NCI-H510A (cell line): ENCODE measurements around the gene MED31.
"Not testable (repeated sequence)": the region's sequence is repeated elsewhere in the genome, so short reads cannot be mapped to it uniquely, and the experiment has no call there.

Source experiments
- DNase-seq: peaks from one replicate; lab custom pipeline; 2025; lab: John Stamatoyannopoulos, UW

The MED31 gene

GRCh38 chr17:6651354-6651918 lies at the start of gene MED31, which contains the start of gene C17orf100:
Gene MED31 (minus strand): TSS chr17:6651605. CDS start chr17:6651528, 77 bp downstream.
Gene C17orf100 (plus strand): TSS chr17:6651762. CDS start chr17:6651914, 152 bp downstream.
- peak; percentile 91 for DNase-seq

- no peak for DNase-seq
Observed at GRCh38 chr17:6700948-6701307, 49.5 kb upstream of the MED31 start.

DNA sequence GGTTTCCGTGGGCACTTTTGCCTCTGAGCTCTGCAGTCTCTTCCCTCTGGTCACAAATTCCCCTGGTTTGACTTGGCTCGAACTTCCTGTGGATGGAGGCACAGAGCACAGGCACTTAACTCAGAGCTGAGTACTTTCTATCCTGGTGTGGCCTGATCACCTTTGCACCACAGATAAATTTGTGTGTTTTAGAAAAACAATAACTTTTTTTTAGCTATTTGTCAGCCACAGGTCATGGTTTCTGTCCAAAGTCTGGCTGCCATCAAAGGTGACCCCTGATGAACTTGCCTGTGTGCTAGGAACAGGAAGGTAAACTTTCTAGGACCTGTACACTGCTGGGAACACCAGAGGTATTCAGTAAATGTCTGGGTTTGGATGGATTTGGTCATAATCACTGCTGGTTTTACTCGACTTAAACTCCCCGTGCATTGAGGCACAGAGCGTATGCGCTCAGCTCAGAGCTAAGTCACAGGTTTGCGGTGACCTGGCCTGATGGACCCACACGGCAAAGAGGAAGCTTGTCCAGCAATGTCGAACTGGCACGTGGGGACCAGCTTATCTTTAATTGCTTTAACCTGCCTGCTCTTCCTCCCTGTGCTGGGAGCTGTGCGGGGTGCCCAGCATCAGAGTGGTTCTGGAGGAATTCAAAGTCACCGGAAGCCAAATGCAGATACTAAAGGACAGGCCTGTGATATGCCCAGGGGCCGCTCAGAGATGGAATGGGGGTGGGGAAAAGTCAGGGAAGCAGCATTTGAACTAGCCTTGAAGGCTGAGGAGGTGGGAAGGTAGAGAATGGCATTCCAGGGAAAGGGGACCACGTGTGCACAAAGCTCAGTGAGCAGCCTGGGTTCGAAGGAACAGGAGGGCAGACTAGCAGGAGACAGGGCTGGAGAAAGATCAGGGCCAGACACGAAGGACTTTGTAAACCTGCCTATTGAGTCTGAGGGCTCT lies 48.9 kb upstream of the MED31 start:
- DNase-seq, result no peak

GRCh38 chr17:6698004-6698403 lies 46.6 kb upstream of the MED31 start:
- no peak for DNase-seq

- DNase-seq, result no peak
Observed at GRCh38 chr17:6696906-6697305, 45.5 kb upstream of the MED31 start.

- DNase-seq, result no peak
Observed at GRCh38 chr17:6695565-6695964, 44.2 kb upstream of the MED31 start.

- DNase-seq, result no peak
Observed at GRCh38 chr17:6695051-6695450, 43.6 kb upstream of the MED31 start.

- DNase-seq, result not testable (repeated sequence)
Observed at GRCh38 chr17:6691958-6692357, 40.6 kb upstream of the MED31 start.

- DNase-seq, result no peak
Observed at GRCh38 chr17:6691546-6691945, 40.1 kb upstream of the MED31 start.

DNA sequence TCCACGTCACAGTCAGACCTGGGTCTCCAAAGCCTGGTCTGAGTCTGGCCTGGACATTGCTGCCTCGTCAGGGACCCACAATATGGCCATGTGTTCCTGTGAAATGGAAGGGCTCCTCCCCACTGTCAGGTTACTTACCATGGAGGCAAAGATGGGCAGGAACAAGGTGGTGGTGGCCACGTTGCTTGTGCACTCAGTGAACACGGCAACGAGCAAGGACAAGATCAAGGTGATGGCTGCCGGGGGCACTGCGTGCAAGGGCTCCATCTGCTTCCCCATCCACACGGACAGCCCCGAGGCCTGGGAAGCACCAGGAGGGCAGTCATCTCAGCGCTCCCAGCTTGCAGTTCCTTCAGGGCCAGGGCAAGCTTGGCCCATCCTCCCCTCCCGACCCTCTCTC lies 39.2 kb upstream of the MED31 start:
- DNase-seq, result no peak

DNA sequence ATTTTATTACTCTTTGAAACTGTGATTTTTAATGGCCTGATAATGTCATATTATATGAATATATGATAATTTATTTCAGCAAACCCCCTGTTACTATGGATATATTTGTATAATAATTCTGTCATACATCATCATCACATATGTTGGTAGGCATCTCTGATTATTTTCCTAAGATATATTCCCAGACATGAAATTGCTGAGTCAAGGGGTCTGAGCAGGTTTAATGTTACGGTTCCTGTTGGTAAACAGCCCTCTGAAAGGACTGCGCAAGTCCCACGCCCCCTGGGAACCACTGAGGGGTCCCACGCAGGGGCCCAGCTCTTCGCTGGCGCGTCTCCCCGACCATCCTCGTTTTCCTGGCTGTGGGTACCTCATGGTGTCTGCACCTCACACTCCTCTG lies 37.5 kb upstream of the MED31 start:
- no peak for DNase-seq

- DNase-seq, result no peak
Observed at GRCh38 chr17:6686026-6686425, 34.6 kb upstream of the MED31 start.

DNA sequence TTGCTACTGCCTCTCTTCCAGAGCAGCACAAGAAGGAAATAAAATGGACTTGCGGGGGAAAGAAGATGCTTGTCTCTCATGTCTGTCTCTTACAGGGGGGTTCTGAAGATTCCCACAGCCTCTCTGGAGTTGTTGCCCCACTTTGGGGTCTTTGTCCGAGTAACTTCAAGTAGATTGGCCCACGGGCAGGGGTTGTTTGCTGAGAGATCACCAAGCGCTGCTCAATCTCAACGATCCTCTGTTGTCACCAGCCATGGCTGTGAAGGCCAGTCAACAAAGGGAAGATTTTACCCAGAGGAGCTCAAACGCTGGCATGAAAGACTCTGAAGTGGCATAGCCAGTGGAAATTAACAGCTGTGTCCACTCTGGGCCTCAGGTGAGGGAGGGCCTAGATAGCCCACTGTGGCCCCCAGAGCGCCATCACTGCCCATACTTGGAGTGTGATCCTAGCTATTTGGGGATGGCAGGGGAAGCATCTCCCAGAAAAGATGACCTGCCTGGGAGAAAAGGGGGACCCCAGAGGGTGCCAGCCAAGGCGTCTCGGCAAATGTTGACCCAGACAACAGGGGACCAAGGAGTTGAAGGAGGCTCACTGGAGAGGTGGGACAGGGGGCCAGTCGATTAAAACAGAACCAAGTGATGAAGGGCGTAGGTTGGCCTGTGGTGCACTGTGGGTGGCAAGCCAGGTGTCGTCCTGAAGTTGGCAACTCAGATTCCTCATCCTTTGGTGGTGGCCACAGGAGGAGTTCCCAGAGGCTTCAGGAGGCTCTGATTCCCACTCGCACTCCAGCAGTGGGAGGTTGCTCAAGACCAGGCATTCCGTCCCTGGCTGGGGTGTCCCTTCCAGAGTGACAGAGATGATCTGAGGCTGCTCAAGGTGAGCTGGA lies 33.7 kb upstream of the MED31 start:
- no peak for DNase-seq

DNA sequence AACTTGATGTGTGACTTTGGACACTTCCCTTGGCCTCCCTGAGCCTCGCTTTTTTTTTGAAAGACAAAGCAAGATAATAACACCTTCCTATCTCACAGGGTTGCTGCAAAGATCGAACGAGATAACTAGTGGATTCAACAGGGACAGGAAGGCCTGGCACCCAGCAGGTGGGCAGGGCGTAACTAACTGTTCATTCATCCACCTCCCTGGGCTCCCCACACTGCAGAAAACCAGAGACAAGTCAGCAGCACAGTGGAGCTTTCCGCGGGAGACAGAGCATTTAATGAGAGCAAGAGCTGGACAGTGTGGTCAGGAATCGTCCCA lies 33.0 kb upstream of the MED31 start:
- no peak for DNase-seq

GRCh38 chr17:6683730-6684459 lies 32.5 kb upstream of the MED31 start:
- DNase-seq, result no peak

GRCh38 chr17:6683081-6683684 lies 31.8 kb upstream of the MED31 start:
- no peak for DNase-seq

- no peak for DNase-seq
Observed at GRCh38 chr17:6682339-6682738, 30.9 kb upstream of the MED31 start.

GRCh38 chr17:6681671-6682070 lies 30.3 kb upstream of the MED31 start:
- DNase-seq, result no peak

GRCh38 chr17:6681176-6681575 lies 29.8 kb upstream of the MED31 start:
- no peak for DNase-seq

DNA sequence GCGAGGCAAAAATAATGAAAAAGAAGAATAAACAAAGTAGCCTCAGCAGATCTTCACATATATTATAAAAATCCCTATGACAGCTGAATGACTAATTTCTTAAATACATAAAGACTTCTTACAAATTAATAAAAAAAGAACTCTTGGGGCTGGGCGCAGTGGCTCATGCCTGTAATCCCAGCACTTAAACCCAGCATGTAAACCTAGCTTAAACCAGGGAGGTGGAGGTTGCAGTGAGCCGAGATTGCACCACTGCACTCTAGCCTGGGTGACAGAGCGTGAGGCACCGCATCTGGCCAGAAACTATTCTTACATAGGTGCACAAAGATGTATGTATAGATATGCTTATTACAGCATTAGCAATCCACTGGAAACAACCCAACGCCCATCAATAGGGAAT lies 27.8 kb upstream of the MED31 start:
- no peak for DNase-seq

DNA sequence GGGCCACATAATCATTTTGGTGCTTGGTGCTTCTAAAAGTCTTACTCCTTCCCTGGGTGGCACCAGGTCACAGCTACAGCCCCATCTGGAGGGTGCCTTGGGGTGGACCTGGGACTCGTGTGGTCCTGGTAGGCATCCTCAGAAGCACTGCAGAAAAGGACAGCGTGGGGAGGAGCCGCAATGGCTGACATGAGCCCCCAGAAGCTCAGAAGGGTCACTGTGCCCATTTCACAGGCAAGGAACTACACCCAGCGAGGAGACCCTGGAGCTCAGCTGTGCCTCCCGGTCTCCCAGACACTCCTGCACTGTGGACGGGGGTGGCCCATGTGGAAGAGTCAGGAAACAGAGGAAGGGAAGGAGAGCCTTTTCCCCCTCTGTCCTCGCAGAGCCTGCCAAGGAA lies 26.5 kb upstream of the MED31 start:
- no peak for DNase-seq
